Hepatocyte (in vitro differentiated cells): ENCODE results near the gene PFKL. TPM values are rescaled to one million over a fixed set of nuclear protein-coding genes. Genes with fewer than 3 reads are reported as not detected.

Source experiments
- DNase-seq: peaks from one replicate; pipeline ENCODE4 v3.0.0-alpha.2; 2016; ENCODE audit warnings: low spot score
- H2AFZ ChIP-seq: fragments of 200-600 bp; sonication (generic); 2 replicates; pipeline ENCODE4 v1.6.0; 2016; ENCODE audit warnings: antibody characterized with exemption, mild to moderate bottlenecking
- H3K27ac ChIP-seq: fragments of 200-600 bp; sonication (generic); 2 replicates; pipeline ENCODE4 v1.5.1; 2016; ENCODE audit warnings: mild to moderate bottlenecking
- H3K27me3 ChIP-seq: fragments of 200-600 bp; sonication (generic); 2 replicates; pipeline ENCODE4 v1.6.1; 2016
- H3K36me3 ChIP-seq: fragments of 200-600 bp; sonication (generic); replicated peaks from 2 replicates; pipeline ENCODE4 v1.5.1; 2016; ENCODE audit warnings: low read depth; ENCODE audit not compliant: insufficient read depth
- H3K4me1 ChIP-seq: fragments of 200-600 bp; sonication (generic); 2 replicates; pipeline ENCODE4 v1.5.1; 2016; ENCODE audit warnings: mild to moderate bottlenecking, moderate library complexity; ENCODE audit not compliant: insufficient read depth
- H3K4me2 ChIP-seq: fragments of 200-600 bp; sonication (generic); 2 replicates; pipeline ENCODE4 v1.6.0; 2016
- H3K4me3 ChIP-seq: fragments of 200-600 bp; sonication (generic); 2 replicates; pipeline ENCODE4 v1.5.1; 2016; ENCODE audit warnings: mild to moderate bottlenecking
- H3K79me2 ChIP-seq: fragments of 200-600 bp; sonication (generic); 2 replicates; pipeline ENCODE4 v1.6.0; 2017; ENCODE audit warnings: mild to moderate bottlenecking
- H3K9me2 ChIP-seq: fragments of 200-600 bp; sonication (generic); replicated peaks from 2 replicates; pipeline ENCODE4 v1.6.0; 2017; ENCODE audit warnings: mild to moderate bottlenecking; ENCODE audit not compliant: insufficient read depth
- H3K9me3 ChIP-seq: fragments of 200-600 bp; sonication (generic); 2 replicates; pipeline ENCODE4 v1.5.1; 2016; ENCODE audit warnings: low read depth, mild to moderate bottlenecking
- H4K20me1 ChIP-seq: fragments of 200-600 bp; sonication (generic); 2 replicates; pipeline ENCODE4 v1.6.0; 2016; ENCODE audit warnings: mild to moderate bottlenecking; ENCODE audit not compliant: insufficient read depth, poor library complexity, severe bottlenecking
- CTCF ChIP-seq: fragments of 200-600 bp; sonication (generic); IDR thresholded peaks from 2 replicates; pipeline ENCODE4 v1.5.1; 2016; ENCODE audit warnings: antibody characterized with exemption, mild to moderate bottlenecking; ENCODE audit not compliant: poor library complexity
- EZH2 ChIP-seq: fragments of 200-600 bp; sonication (generic); IDR thresholded peaks from 2 replicates; pipeline ENCODE4 v1.6.1; 2016; ENCODE audit warnings: antibody characterized with exemption, mild to moderate bottlenecking, borderline replicate concordance
- EZH2phosphoT487 ChIP-seq: fragments of 200-600 bp; sonication (generic); IDR thresholded peaks from one replicate; pipeline ENCODE4 v1.6.1; 2018; ENCODE audit warnings: antibody characterized with exemption, mild to moderate bottlenecking, low read depth, moderate library complexity; ENCODE audit not compliant: unreplicated experiment, severe bottlenecking
- WGBS: methylation state at CpG from one replicate; pipeline ENCODE4 v1.1.6; 2016; ENCODE audit warnings: low lambda C conversion rate; ENCODE audit errors: missing lambda C conversion rate; 5-methylcytosine and 5-hydroxymethylcytosine counted together
- polyA plus RNA-seq: library from polyadenylated mRNA; unstranded; fragments of >200 nt; fragmentation: Nextera tagmentation; extraction: Ambion mirVana; gene quantifications from 2 replicates; pipeline ENCODE4 v1.2.1, GENCODE V29; 2016
- total RNA-seq: library from RNA; depleted of rRNA; stranded (reverse); fragments of >200 nt; gene quantifications from 2 replicates; pipeline ENCODE4 v1.2.3, GENCODE V29; 2014

The PFKL gene
- total and polyA plus RNA-seq, 2 experiments from 2014 or later = 140 to 205 TPM

GRCh38 chr21:44365251-44365966, 65.6 kb downstream of the PFKL start:
- DNase-seq = no peak
- H3K9me2 ChIP-seq = no peaks in the 10 kb centered on the region
- WGBS = 93% methylated on average over 16 of the region's 18 CpGs
- H3K36me3 ChIP-seq = no peaks in the 10 kb centered on the region
- H3K79me2 ChIP-seq = no peaks in the 10 kb centered on the region
- H4K20me1 ChIP-seq = no peaks in the 10 kb centered on the region
- H3K27me3 ChIP-seq = peaks cover 4% of the 10 kb centered on the region
- H3K4me1 ChIP-seq = no peaks in the 10 kb centered on the region
- no peaks in the 10 kb centered on the region for H3K9me3 ChIP-seq
- no peak for TF ChIP-seq CTCF
- TF ChIP-seq EZH2phosphoT487 = no peak
- no peak for TF ChIP-seq EZH2
- H3K4me2 ChIP-seq = no peak overlapping the region
- H2AFZ ChIP-seq = no peak overlapping the region
- no peak overlapping the region for H3K27ac ChIP-seq
- H3K4me3 ChIP-seq = no peak overlapping the region

GRCh38 chr21:44365967-44366585, 66.2 kb downstream of the PFKL start:
- H3K27ac ChIP-seq = no peak overlapping the region
- no peaks in the 10 kb centered on the region for H3K79me2 ChIP-seq
- H3K4me2 ChIP-seq = no peak overlapping the region
- no peak overlapping the region for H2AFZ ChIP-seq
- no peaks in the 10 kb centered on the region for H3K9me3 ChIP-seq
- WGBS = 95% methylated on average over 18 of the region's 22 CpGs
- no peaks in the 10 kb centered on the region for H4K20me1 ChIP-seq
- no peak overlapping the region for H3K4me3 ChIP-seq
- peaks cover 3% of the 10 kb centered on the region for H3K4me1 ChIP-seq
- no peaks in the 10 kb centered on the region for H3K9me2 ChIP-seq
- TF ChIP-seq EZH2phosphoT487 (no peak), EZH2 (no peak), CTCF (no peak)
- no peak for DNase-seq
- H3K27me3 ChIP-seq = peaks cover 4% of the 10 kb centered on the region
- H3K36me3 ChIP-seq = no peaks in the 10 kb centered on the region

- no peaks in the 10 kb centered on the region for H3K9me3 ChIP-seq
- H3K79me2 ChIP-seq = no peaks in the 10 kb centered on the region
- H3K9me2 ChIP-seq = no peaks in the 10 kb centered on the region
- H4K20me1 ChIP-seq = no peaks in the 10 kb centered on the region
- no peak overlapping the region for H2AFZ ChIP-seq
- no peak overlapping the region for H3K4me2 ChIP-seq
- H3K4me1 ChIP-seq = peaks cover 3% of the 10 kb centered on the region
- H3K27me3 ChIP-seq = peaks cover 4% of the 10 kb centered on the region
- H3K4me3 ChIP-seq = no peak overlapping the region
- no peak for DNase-seq
- WGBS = 92% methylated on average over 26 of the region's 28 CpGs
- no peak for TF ChIP-seq CTCF
- no peak overlapping the region for H3K27ac ChIP-seq
- H3K36me3 ChIP-seq = no peaks in the 10 kb centered on the region
Observed at GRCh38 chr21:44366586-44367211, 66.8 kb downstream of the PFKL start.
